ENCODE measurements around the gene TLR2.

TLR2 gene

GRCh38 chr4:153684971-153685371 lies 891 bp downstream of the TLR2 start:
- Histone ChIP-seq H3K36me3 (ENCODE audit: insufficient read depth, low read length) (no peaks in the 10 kb centered on the region), H4K20me1 (ENCODE audit: insufficient read depth, low read length, poor library complexity, severe bottlenecking) (no peaks in the 10 kb centered on the region), H3K4me1 (ENCODE audit: insufficient read depth, low read length, poor library complexity, severe bottlenecking) (no peaks in the 10 kb centered on the region), H2AFZ (ENCODE audit: low read length) (no peak overlapping the region), H3K4me2 (ENCODE audit: low read depth, low read length, poor library complexity, severe bottlenecking) (no peak overlapping the region), H3K27me3 (ENCODE audit: insufficient read depth, low read length, poor library complexity, severe bottlenecking) (no peaks in the 10 kb centered on the region), H3K4me3 (ENCODE audit: low read length, poor library complexity, severe bottlenecking) (no peak overlapping the region), H3K9ac (ENCODE audit: low read depth, low read length, poor library complexity, severe bottlenecking) (no peak overlapping the region), H3K9me2 (replicated peaks; ENCODE audit: low read depth, low read length) (no peaks in the 10 kb centered on the region), H3F3A (ENCODE audit: low read depth) (no peaks in the 10 kb centered on the region), H3K79me2 (ENCODE audit: insufficient read depth, low read length) (no peaks in the 10 kb centered on the region), H3K9me3 (ENCODE audit: insufficient read depth, low read depth, low read length) (peaks cover 15% of the 10 kb centered on the region; the same call in 1 of the 2 replicates)
- TF ChIP-seq EZH2phosphoT487 (IDR thresholded peaks at IDR 0.05; ENCODE audit: borderline replicate concordance): no peak
- TF ChIP-seq, protein P1, sequence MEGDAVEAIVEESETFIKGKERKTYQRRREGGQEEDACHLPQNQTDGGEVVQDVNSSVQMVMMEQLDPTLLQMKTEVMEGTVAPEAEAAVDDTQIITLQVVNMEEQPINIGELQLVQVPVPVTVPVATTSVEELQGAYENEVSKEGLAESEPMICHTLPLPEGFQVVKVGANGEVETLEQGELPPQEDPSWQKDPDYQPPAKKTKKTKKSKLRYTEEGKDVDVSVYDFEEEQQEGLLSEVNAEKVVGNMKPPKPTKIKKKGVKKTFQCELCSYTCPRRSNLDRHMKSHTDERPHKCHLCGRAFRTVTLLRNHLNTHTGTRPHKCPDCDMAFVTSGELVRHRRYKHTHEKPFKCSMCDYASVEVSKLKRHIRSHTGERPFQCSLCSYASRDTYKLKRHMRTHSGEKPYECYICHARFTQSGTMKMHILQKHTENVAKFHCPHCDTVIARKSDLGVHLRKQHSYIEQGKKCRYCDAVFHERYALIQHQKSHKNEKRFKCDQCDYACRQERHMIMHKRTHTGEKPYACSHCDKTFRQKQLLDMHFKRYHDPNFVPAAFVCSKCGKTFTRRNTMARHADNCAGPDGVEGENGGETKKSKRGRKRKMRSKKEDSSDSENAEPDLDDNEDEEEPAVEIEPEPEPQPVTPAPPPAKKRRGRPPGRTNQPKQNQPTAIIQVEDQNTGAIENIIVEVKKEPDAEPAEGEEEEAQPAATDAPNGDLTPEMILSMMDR (conservative IDR thresholded peaks at IDR 0.05; ENCODE audit: low read length): no peak

DNA sequence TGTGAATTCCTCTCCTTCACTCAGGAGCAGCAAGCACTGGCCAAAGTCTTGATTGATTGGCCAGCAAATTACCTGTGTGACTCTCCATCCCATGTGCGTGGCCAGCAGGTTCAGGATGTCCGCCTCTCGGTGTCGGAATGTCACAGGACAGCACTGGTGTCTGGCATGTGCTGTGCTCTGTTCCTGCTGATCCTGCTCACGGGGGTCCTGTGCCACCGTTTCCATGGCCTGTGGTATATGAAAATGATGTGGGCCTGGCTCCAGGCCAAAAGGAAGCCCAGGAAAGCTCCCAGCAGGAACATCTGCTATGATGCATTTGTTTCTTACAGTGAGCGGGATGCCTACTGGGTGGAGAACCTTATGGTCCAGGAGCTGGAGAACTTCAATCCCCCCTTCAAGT lies 20.4 kb downstream of the TLR2 start:
- H3K9me2 ChIP-seq (replicated peaks; ENCODE audit: low read depth, low read length): no peaks in the 10 kb centered on the region
- H3K79me2 ChIP-seq (ENCODE audit: insufficient read depth, low read length): no peaks in the 10 kb centered on the region
- TF ChIP-seq EZH2phosphoT487 (IDR thresholded peaks at IDR 0.05; ENCODE audit: borderline replicate concordance): no peak
- TF ChIP-seq, protein P1 (conservative IDR thresholded peaks at IDR 0.05; ENCODE audit: low read length): no peak
- no peak overlapping the region for H3K9ac ChIP-seq (ENCODE audit: low read depth, low read length, poor library complexity, severe bottlenecking)
- H3K4me2 ChIP-seq (ENCODE audit: low read depth, low read length, poor library complexity, severe bottlenecking): no peak overlapping the region
- no peaks in the 10 kb centered on the region for H4K20me1 ChIP-seq (ENCODE audit: insufficient read depth, low read length, poor library complexity, severe bottlenecking)
- H3K9me3 ChIP-seq (ENCODE audit: insufficient read depth, low read depth, low read length): no peaks in the 10 kb centered on the region
- no peaks in the 10 kb centered on the region for H3F3A ChIP-seq (ENCODE audit: low read depth)
- no peaks in the 10 kb centered on the region for H3K27me3 ChIP-seq (ENCODE audit: insufficient read depth, low read length, poor library complexity, severe bottlenecking)
- no peak overlapping the region for H3K4me3 ChIP-seq (ENCODE audit: low read length, poor library complexity, severe bottlenecking)
- no peaks in the 10 kb centered on the region for H3K36me3 ChIP-seq (ENCODE audit: insufficient read depth, low read length)
- no peaks in the 10 kb centered on the region for H3K4me1 ChIP-seq (ENCODE audit: insufficient read depth, low read length, poor library complexity, severe bottlenecking)
- H2AFZ ChIP-seq (ENCODE audit: low read length): no peak overlapping the region

- TF ChIP-seq EZH2phosphoT487 (IDR thresholded peaks at IDR 0.05; ENCODE audit: borderline replicate concordance): no peak
- TF ChIP-seq, protein P1 (conservative IDR thresholded peaks at IDR 0.05; ENCODE audit: low read length): no peak
- no peak overlapping the region for H3K4me2 ChIP-seq (ENCODE audit: low read depth, low read length, poor library complexity, severe bottlenecking)
- no peak overlapping the region for H3K4me3 ChIP-seq (ENCODE audit: low read length, poor library complexity, severe bottlenecking)
Observed at GRCh38 chr4:153705743-153706468, 21.8 kb downstream of the TLR2 start.

More at GRCh38 chr4:153705743-153706468, 21.8 kb downstream of the TLR2 start:
- Histone ChIP-seq H3K9me2 (replicated peaks; ENCODE audit: low read depth, low read length) (no peaks in the 10 kb centered on the region), H2AFZ (ENCODE audit: low read length) (peak overlapping the region; percentile 37), H3K4me1 (ENCODE audit: insufficient read depth, low read length, poor library complexity, severe bottlenecking) (no peaks in the 10 kb centered on the region), H3F3A (ENCODE audit: low read depth) (no peaks in the 10 kb centered on the region), H3K36me3 (ENCODE audit: insufficient read depth, low read length) (no peaks in the 10 kb centered on the region), H3K9ac (ENCODE audit: low read depth, low read length, poor library complexity, severe bottlenecking) (no peak overlapping the region), H3K79me2 (ENCODE audit: insufficient read depth, low read length) (no peaks in the 10 kb centered on the region), H4K20me1 (ENCODE audit: insufficient read depth, low read length, poor library complexity, severe bottlenecking) (no peaks in the 10 kb centered on the region), H3K27me3 (ENCODE audit: insufficient read depth, low read length, poor library complexity, severe bottlenecking) (no peaks in the 10 kb centered on the region), H3K9me3 (ENCODE audit: insufficient read depth, low read depth, low read length) (no peaks in the 10 kb centered on the region)

All from Loucy (cell line).